ENCODE measurements around the gene RASGRF2.

DNA sequence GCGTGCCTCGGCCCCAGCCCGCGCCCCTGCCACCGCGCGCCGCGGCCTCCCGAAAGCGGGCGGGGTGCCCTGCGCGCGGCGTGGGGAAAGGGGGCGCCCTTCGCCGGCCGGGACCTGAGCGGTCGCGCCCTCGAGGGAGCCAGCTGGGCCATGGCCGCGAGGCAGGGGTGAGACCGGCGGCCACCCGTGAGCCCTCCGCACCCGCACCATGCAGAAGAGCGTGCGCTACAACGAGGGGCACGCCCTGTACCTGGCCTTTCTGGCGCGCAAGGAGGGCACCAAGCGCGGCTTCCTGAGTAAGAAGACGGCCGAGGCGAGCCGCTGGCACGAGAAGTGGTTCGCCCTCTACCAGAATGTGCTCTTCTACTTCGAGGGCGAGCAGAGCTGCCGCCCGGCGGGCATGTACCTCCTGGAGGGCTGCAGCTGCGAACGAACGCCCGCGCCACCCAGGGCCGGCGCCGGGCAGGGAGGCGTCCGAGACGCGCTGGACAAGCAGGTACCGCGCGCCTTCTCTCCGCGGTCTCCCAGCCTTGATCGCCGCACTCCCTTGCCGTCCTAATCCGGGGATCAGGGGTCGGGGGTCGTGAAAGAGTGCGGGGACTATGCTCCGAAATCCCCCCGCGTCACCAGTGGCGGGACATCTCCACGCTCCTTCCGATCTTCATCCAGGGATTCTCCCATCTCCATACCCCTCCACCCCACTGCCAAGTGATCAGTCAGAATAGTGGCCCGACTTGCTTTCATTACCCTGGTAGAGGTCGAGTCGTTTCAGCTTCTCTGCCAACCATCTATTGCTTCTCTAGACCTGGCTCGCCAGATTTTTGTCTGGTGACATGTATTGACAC, 590 bp downstream of the RASGRF2 start:
- TF ChIP-seq, protein P1, sequence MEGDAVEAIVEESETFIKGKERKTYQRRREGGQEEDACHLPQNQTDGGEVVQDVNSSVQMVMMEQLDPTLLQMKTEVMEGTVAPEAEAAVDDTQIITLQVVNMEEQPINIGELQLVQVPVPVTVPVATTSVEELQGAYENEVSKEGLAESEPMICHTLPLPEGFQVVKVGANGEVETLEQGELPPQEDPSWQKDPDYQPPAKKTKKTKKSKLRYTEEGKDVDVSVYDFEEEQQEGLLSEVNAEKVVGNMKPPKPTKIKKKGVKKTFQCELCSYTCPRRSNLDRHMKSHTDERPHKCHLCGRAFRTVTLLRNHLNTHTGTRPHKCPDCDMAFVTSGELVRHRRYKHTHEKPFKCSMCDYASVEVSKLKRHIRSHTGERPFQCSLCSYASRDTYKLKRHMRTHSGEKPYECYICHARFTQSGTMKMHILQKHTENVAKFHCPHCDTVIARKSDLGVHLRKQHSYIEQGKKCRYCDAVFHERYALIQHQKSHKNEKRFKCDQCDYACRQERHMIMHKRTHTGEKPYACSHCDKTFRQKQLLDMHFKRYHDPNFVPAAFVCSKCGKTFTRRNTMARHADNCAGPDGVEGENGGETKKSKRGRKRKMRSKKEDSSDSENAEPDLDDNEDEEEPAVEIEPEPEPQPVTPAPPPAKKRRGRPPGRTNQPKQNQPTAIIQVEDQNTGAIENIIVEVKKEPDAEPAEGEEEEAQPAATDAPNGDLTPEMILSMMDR (conservative IDR thresholded peaks at IDR 0.05; ENCODE audit: low read length), result no peak
- TF ChIP-seq EZH2phosphoT487 (IDR thresholded peaks at IDR 0.05; ENCODE audit: borderline replicate concordance), result no peak

Data from Loucy (cell line).